ENCODE measurements around the gene SLX9.

Gene SLX9

GRCh38 chr21:44977616-44978340 lies 37.9 kb downstream of the SLX9 start:
- no peak for DNase-seq (ENCODE audit: low spot score)

- DNase-seq (ENCODE audit: low spot score): no peak
These were observed 40.1 kb downstream of the SLX9 start for GRCh38 chr21:44979687-44980561.

- DNase-seq (ENCODE audit: low spot score): no peak
These were observed 41.0 kb downstream of the SLX9 start for GRCh38 chr21:44980562-44981489.

- no peak for DNase-seq (ENCODE audit: low spot score)
These were observed 42.9 kb downstream of the SLX9 start for GRCh38 chr21:44982558-44983250.

GRCh38 chr21:44983421-44984206 lies 43.8 kb downstream of the SLX9 start:
- no peak for DNase-seq (ENCODE audit: low spot score)

- no peak for DNase-seq (ENCODE audit: low spot score)
These were observed 44.6 kb downstream of the SLX9 start for GRCh38 chr21:44984428-44984791.

GRCh38 chr21:44984792-44985440 lies 45.1 kb downstream of the SLX9 start:
- no peak for DNase-seq (ENCODE audit: low spot score)

- no peak for DNase-seq (ENCODE audit: low spot score)
These were observed 45.9 kb downstream of the SLX9 start for GRCh38 chr21:44985441-44986401.

- no peak for DNase-seq (ENCODE audit: low spot score)
These were observed 46.9 kb downstream of the SLX9 start for GRCh38 chr21:44986471-44987291.

GRCh38 chr21:44987301-44987885 lies 47.6 kb downstream of the SLX9 start:
- no peak for DNase-seq (ENCODE audit: low spot score)

- no peak for DNase-seq (ENCODE audit: low spot score)
These were observed 48.2 kb downstream of the SLX9 start for GRCh38 chr21:44987886-44988606.

GRCh38 chr21:44988607-44989536 lies 49.0 kb downstream of the SLX9 start:
- DNase-seq (ENCODE audit: low spot score): peak; percentile 35

- peak; percentile 68 for DNase-seq (ENCODE audit: low spot score)
These were observed 49.7 kb downstream of the SLX9 start for GRCh38 chr21:44989537-44989886.

- peak; percentile 52 for DNase-seq (ENCODE audit: low spot score)
These were observed 50.3 kb downstream of the SLX9 start for GRCh38 chr21:44989943-44990780.

GRCh38 chr21:44990921-44991320 lies 51.1 kb downstream of the SLX9 start:
- DNase-seq (ENCODE audit: low spot score): no peak

Measured in NAMALWA (cell line).